Fibroblast of villous mesenchyme (primary cell): ENCODE data around the gene STARD5. TPM values are rescaled to one million over a fixed set of nuclear protein-coding genes. Genes with fewer than 3 reads are reported as not detected.

ENCODE experiments used
- DNase-seq: peaks from one replicate; pipeline ENCODE4 v3.0.0-alpha.2; 2010; ENCODE audit warnings: low read depth
- H3K4me3 ChIP-seq: 2 replicates; pipeline ENCODE4 v1.5.1; 2011; ENCODE audit warnings: low read depth, mild to moderate bottlenecking, low read length
- total RNA-seq: library from RNA; depleted of rRNA; stranded (reverse); fragments of >200 nt; gene quantifications from 2 replicates; pipeline ENCODE4 v1.2.3, GENCODE V29; 2012
- TF ChIP-seq, protein P1 (sequence below): IDR thresholded peaks from 2 replicates; pipeline ENCODE4 v1.5.1; 2012; ENCODE audit warnings: low read depth, mild to moderate bottlenecking, low read length; ENCODE audit not compliant: insufficient read depth

The STARD5 gene
- total RNA-seq, 1 donor = 14.7 TPM

DNA sequence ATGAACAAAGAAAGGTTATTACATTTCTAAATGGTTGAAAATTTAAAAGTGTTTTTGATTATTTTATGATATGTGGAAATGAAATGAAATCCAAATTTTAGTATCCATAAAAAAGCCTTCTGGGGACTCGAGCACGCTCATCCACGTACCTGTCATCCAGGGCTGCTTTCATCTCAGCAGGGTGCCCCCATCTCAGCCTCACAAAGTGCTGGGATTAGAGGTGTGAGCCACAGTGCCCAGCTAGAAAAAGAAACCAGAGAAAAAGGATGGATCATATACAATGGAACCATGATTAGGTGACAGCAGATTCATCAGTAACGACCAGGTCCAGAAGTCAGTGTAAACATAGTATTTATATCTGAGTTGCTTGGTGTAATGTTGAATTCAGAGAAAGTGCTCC is 49.7 kb downstream of the STARD5 start:
- H3K4me3 ChIP-seq = no peak overlapping the region
- TF ChIP-seq, protein P1, sequence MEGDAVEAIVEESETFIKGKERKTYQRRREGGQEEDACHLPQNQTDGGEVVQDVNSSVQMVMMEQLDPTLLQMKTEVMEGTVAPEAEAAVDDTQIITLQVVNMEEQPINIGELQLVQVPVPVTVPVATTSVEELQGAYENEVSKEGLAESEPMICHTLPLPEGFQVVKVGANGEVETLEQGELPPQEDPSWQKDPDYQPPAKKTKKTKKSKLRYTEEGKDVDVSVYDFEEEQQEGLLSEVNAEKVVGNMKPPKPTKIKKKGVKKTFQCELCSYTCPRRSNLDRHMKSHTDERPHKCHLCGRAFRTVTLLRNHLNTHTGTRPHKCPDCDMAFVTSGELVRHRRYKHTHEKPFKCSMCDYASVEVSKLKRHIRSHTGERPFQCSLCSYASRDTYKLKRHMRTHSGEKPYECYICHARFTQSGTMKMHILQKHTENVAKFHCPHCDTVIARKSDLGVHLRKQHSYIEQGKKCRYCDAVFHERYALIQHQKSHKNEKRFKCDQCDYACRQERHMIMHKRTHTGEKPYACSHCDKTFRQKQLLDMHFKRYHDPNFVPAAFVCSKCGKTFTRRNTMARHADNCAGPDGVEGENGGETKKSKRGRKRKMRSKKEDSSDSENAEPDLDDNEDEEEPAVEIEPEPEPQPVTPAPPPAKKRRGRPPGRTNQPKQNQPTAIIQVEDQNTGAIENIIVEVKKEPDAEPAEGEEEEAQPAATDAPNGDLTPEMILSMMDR = no peak
- DNase-seq = no peak

DNA sequence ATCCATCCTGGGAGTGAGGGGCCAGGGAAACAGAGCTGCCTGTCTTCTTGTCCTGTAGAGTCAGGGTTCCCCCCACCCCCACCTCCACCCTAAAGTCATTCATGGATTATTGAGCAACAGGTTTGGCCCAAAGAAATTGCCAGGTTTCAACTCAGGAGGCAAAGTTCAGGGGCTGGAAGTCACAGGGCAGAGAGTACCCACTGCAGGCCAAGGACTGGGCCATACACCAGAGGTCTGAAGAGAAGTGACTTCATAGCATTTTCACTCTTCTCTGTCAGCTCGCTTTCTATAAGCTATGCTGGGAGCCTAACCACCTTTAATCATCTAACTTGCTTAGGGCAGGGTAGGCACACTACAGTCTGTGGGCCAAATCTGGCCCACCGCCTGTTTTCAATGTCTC is 50.1 kb downstream of the STARD5 start:
- DNase-seq = no peak
- H3K4me3 ChIP-seq = no peak overlapping the region
- TF ChIP-seq, protein P1 = no peak

DNA sequence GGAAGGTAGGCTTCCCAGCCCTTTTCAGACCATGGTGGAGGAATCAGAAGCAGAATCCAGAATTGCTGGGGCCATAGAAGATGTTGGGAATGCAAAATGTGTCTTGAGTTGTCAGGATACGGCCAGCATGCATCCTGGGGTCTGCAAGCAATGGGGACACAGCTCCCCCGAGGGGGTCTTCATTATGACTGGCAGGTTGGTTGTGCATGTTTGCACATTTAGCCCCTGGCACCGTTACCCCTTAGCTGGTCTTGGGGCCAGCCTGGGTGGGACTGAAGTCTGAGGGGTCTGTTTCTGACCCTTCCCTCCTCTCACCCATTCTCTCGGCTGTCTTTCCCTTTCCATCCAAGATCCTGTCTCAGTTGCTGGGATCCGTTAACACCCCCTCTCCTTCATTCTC is 50.7 kb downstream of the STARD5 start:
- H3K4me3 ChIP-seq = no peak overlapping the region
- TF ChIP-seq, protein P1 = no peak
- DNase-seq = no peak

DNA sequence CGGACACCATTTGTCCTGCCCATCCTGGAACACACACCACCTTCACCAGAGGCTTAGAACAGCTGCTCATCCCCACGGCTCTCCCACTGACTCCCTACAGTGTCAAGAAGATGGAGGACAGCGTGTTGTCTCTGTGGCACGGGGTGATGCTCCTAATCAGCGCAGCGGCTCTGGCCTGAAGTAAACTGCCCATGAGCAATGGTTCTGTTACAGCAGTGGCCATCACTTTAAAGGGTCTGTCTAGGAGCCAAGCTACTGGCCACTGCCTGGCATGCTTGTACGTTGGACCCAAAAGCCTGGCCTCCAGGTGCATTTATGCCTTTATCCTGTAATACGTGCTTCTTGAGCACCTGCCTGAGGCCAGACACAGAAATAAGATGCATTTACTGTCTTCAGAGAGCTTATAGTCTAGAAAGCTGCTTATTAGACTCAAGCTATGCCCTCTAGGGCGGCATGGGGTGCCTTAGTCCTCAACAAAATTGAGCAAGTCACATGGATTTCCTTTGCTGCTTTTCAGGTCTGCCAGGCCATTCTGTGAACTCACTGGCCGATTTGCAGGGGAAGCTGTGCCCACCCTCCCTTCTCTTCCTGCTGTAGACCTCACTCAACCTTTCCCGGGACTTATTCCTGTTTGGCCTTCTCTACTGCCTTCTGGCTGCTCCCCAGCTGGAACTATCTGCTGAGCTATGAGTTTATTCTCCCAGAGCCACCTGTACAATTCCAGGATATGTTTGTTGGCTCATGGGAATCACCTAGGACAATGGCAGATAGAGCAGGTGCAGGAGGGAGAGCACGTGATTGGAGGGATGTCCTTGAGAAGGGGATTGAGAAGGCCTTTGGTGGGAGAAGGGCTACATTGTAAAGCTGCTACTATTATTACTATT is 51.9 kb downstream of the STARD5 start:
- no peak for DNase-seq
- H3K4me3 ChIP-seq = no peak overlapping the region
- TF ChIP-seq, protein P1 = no peak

DNA sequence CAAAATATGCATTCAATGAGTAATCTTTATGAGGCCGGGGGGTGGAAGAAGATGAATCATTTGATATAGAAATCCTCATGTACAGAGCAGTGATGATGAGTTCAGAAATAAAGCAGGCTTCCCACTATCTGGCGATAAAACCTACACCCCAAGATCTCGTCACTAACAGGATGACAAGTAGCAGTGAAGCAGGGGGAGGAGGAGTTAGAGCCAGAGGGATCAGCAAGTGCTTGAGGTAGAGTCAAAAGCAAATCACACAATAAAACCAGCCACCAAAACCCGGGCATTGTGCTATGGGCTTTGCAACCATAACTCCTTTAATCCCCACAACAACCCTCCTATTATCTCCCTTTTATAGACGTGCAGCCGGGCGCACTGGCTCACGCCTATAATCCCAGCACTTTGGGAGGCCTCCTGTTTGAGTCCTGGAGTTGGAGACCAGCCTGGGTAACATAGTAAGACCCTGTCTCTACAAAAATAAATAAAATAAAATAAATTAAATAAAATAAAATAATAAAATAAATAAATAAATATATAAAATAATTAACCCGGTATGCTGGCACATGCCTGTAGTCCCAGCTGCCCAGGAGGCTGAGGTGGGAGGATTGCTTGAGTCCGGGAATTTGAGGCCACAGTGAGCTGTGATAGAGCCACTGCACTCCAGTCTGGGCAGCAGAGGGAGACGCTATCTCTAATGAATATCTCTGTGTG is 53.0 kb downstream of the STARD5 start:
- peak; percentile 8 for DNase-seq
- TF ChIP-seq, protein P1 = no peak
- H3K4me3 ChIP-seq = no peak overlapping the region

DNA sequence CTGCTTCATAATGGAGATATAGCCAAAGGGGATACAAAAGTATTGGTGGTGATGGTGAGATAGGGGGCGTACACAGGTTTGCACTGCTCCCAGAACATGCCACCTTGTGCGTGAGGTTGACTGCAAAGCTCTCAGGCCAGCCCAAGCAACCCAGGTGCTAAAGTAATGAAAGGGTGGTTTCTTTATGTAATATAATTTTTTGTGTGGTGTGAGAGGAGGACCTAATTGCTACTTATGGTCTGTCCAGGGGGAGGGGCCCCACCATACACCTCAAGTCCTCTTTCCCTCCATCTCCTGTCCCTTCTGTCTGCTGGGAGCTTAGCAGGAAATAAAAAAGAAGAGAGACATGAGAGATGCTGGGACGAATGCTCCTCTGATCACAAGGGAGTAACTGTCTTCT is 53.8 kb downstream of the STARD5 start:
- H3K4me3 ChIP-seq = no peak overlapping the region
- TF ChIP-seq, protein P1 = no peak
- DNase-seq = no peak
